Prostate gland (tissue), 2 donors: ENCODE results near the gene UPP1.

Experiments used
- POLR2A ChIP-seq: fragments of 450-650 bp; IDR thresholded peaks from one replicate; pipeline ENCODE4 v1.6.1; 2016; ENCODE audit warnings: antibody characterized with exemption, mild to moderate bottlenecking
- POLR2AphosphoS5 ChIP-seq: sonication (generic); formaldehyde crosslinking; IDR thresholded peaks from one replicate; pipeline ENCODE4 v1.6.1; 2017; ENCODE audit warnings: antibody characterized with exemption
- TF ChIP-seq, protein P1 (sequence below), 4 experiments: fragments of 200-600 bp in 2 of 4; fragments of 450-650 bp in 2 of 4; sonication (generic) in 2 of 4; IDR thresholded peaks; 1 replicate in 3 of 4; 2 replicates in 1 of 4; pipeline ENCODE4 v1.5.1; 2016 to 2019; ENCODE audit warnings: antibody characterized with exemption in 4 of 4, mild to moderate bottlenecking in 2 of 4, moderate library complexity in 2 of 4

DNA sequence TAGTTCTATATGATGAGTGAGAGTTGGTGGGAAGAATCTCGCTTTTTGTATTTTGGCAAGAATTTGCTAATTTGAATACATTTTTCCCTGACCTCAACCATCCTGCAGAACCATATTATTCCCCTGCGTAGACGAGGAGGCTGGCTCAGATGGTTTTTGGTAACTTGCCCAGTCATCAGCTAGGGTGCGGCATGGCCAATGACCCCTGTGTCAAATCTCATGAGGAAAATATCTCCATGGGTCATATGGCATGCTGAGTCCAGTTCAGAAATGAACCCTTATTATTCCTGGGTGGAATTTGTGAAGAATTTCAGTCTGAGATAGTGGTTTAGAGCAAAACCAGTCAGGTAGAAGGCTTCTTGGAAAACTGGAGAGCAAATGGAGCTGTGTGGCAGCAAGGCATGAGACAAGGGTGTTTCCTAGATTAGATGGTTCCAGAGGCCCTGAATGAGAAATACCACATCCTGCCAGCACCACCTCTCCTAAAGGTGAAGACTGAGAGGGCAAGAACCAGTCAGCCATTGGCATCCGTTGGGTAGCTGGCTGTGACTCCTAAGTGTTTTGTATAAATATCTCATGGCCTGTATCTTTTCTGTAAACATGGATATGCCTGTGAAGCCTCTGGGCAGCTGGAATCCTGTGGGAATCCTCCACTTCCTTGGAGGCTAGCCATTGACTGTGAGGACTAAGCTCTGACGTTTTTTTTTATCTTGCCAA lies 5.8 kb upstream of the UPP1 start:
- TF ChIP-seq, protein P1, sequence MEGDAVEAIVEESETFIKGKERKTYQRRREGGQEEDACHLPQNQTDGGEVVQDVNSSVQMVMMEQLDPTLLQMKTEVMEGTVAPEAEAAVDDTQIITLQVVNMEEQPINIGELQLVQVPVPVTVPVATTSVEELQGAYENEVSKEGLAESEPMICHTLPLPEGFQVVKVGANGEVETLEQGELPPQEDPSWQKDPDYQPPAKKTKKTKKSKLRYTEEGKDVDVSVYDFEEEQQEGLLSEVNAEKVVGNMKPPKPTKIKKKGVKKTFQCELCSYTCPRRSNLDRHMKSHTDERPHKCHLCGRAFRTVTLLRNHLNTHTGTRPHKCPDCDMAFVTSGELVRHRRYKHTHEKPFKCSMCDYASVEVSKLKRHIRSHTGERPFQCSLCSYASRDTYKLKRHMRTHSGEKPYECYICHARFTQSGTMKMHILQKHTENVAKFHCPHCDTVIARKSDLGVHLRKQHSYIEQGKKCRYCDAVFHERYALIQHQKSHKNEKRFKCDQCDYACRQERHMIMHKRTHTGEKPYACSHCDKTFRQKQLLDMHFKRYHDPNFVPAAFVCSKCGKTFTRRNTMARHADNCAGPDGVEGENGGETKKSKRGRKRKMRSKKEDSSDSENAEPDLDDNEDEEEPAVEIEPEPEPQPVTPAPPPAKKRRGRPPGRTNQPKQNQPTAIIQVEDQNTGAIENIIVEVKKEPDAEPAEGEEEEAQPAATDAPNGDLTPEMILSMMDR (IDR thresholded peaks at IDR 0.05): no peak
- TF ChIP-seq POLR2A: no peak
- TF ChIP-seq POLR2AphosphoS5: no peak
